GM23248 (cell line): Measurements from ENCODE around the gene RAI1.

Source experiments
- EZH2 ChIP-seq: fragments of 200-600 bp; sonication (generic); IDR thresholded peaks from 2 replicates; pipeline ENCODE4 v1.6.1; 2018; ENCODE audit warnings: antibody characterized with exemption, mild to moderate bottlenecking; ENCODE audit not compliant: insufficient read depth, poor library complexity, severe bottlenecking
- EZH2phosphoT487 ChIP-seq: fragments of 200-600 bp; sonication (generic); IDR thresholded peaks from 2 replicates; pipeline ENCODE4 v1.6.1; 2018; ENCODE audit warnings: antibody characterized with exemption, moderate library complexity, mild to moderate bottlenecking, low read depth; ENCODE audit not compliant: insufficient read depth

- TF ChIP-seq EZH2 (no peak), EZH2phosphoT487 (no peak)
These were observed 47.9 kb upstream of the RAI1 start for GRCh38 chr17:17633310-17633709.
